Spleen (tissue), 13 donors: ENCODE results near the gene TGOLN2. TPM values are rescaled to one million over a fixed set of nuclear protein-coding genes. Genes with fewer than 3 reads are reported as not detected.
A peak's percentile ranks its signal among the peaks of the same experiment; 100 is the strongest.

Source experiments
- DNase-seq: peaks from one replicate; pipeline ENCODE4 v3.0.0-alpha.2; 2020
- H3K27ac ChIP-seq, 8 donors: fragments of 200-600 bp; sonication (generic) in 7 of 8; 1 replicate in 4 of 8; 2 replicates in 4 of 8; pipeline versions ENCODE4 v1.5.0 to v1.8.0; 2016 to 2021; ENCODE audit warnings: inconsistent platforms in 4 of 8, mild to moderate bottlenecking in 4 of 8, moderate library complexity in 1 of 8
- H3K27me3 ChIP-seq, 7 donors: fragments of 200-600 bp; sonication (generic) in 6 of 7; replicated peaks in 1 of 7; 1 replicate in 4 of 7; 2 replicates in 3 of 7; pipeline versions ENCODE4 v1.5.0 to v1.8.0; 2016 to 2021; ENCODE audit warnings: inconsistent platforms in 3 of 7, mild to moderate bottlenecking in 1 of 7
- H3K36me3 ChIP-seq, 6 donors: fragments of 200-600 bp; sonication (generic) in 5 of 6; 1 replicate in 4 of 6; 2 replicates in 2 of 6; pipeline versions ENCODE4 v1.5.0 to v1.8.0; 2016 to 2021; ENCODE audit warnings: inconsistent platforms in 2 of 6
- H3K4me1 ChIP-seq, 6 donors: fragments of 200-600 bp; sonication (generic) in 5 of 6; 1 replicate in 3 of 6; 2 replicates in 3 of 6; pipeline versions ENCODE4 v1.5.0 to v1.8.0; 2016 to 2021; ENCODE audit warnings: inconsistent platforms in 3 of 6
- H3K4me3 ChIP-seq, 8 donors: fragments of 200-600 bp; sonication (generic) in 7 of 8; 1 replicate in 4 of 8; 2 replicates in 4 of 8; pipeline versions ENCODE4 v1.5.0 to v1.8.0; 2016 to 2021; ENCODE audit warnings: inconsistent platforms in 4 of 8, mild to moderate bottlenecking in 4 of 8, moderate library complexity in 2 of 8
- H3K9me3 ChIP-seq, 8 donors: fragments of 200-600 bp; sonication (generic) in 7 of 8; 1 replicate in 4 of 8; 2 replicates in 4 of 8; pipeline versions ENCODE4 v1.5.0 to v1.8.0; 2016 to 2021; ENCODE audit warnings: inconsistent platforms in 4 of 8
- CTCF ChIP-seq, 11 experiments: fragments of 200-600 bp in 7 of 11; fragments of 450-650 bp in 4 of 11; sonication (generic) in 4 of 11; IDR thresholded peaks in 8 of 11; conservative IDR thresholded peaks in 3 of 11; 1 replicate in 7 of 11; 2 replicates in 4 of 11; pipeline versions ENCODE4 v1.4.0 to v1.8.0; 2016 to 2021; ENCODE audit warnings: antibody characterized with exemption in 11 of 11, inconsistent platforms in 4 of 11, mild to moderate bottlenecking in 1 of 11
- POLR2A ChIP-seq, 3 donors: fragments of 450-650 bp; IDR thresholded peaks; one replicate each; pipeline ENCODE4 v1.5.1; 2017; ENCODE audit warnings: antibody characterized with exemption in 3 of 3, mild to moderate bottlenecking in 1 of 3
- POLR2AphosphoS5 ChIP-seq, 3 donors: sonication (generic); formaldehyde crosslinking; IDR thresholded peaks; one replicate each; pipeline ENCODE4 v1.5.1; 2017; ENCODE audit warnings: antibody characterized with exemption in 3 of 3
- WGBS, 5 donors: extraction: QIAGEN DNeasy Blood & Tissue Kit in 3 of 5; methylation state at CpG; one replicate each; pipeline versions ENCODE4 v1.1.5 to v1.1.7; 2013 to 2018; 5-methylcytosine and 5-hydroxymethylcytosine counted together
- intact Hi-C: fragments of 100-400 bp; cut with DNase I; formaldehyde crosslinking; loops from one replicate; pipeline ENCODE4 v1.15.0; 2023; ENCODE audit warnings: low total_unique reads
- long read RNA-seq, 2 donors: transcript quantifications; one replicate each; lab custom pipeline, GENCODE V29; 2026
- polyA plus RNA-seq, 3 donors: library from polyadenylated mRNA; stranded (reverse); fragments of 200-250 nt; gene quantifications; one replicate each; pipeline ENCODE4 v1.2.1, GENCODE V29; 2013
- total RNA-seq, 7 donors: library from RNA; depleted of rRNA in 3 of 7; stranded (reverse); fragments of >200 nt in 3 of 7; fragmentation: NEBNext Ultra II Directional in 4 of 7; extraction: Animal tissue kit (Norgen Biotek cat#: 25700) in 4 of 7; gene quantifications; one replicate each; pipeline versions ENCODE4 v1.1.0 to v1.2.1, GENCODE V29; 2016 to 2021
- donor health status: healthy with polysubstance abuse.
- donor health status: DM: no; HTN: no; CAD: no; lungs with moderate emphysema.
- donor health status: DM: no; HTN: no; CAD: no.
- donor health status: Bipolar disorder and iron deficiency.
- donor health status: healthy.
- donor health status: DM: no; HTN: no; CAD: no.
- donor health status: DM: yes; HTN: yes; CAD: no.

TGOLN2 gene
- total RNA-seq (100 to 1,000 TPM; 127 to 199 (median 156) TPM), polyA plus RNA-seq (10 to 100 TPM; 14.8 to 29.6 (median 16.9) TPM)
- long read RNA-seq, donor 1, full-length matches to known transcripts: 10 of 34 reads
- long read RNA-seq, donor 1, partial matches to known transcripts: 24 of 34 reads
- long read RNA-seq, donor 1, other reads (novel, unspliced or antisense): 0 of 34 reads
- long read RNA-seq, donor 2, full-length matches to known transcripts: 7 of 16 reads
- long read RNA-seq, donor 2, partial matches to known transcripts: 9 of 16 reads
- long read RNA-seq, donor 2, other reads (novel, unspliced or antisense): 0 of 16 reads

DNA sequence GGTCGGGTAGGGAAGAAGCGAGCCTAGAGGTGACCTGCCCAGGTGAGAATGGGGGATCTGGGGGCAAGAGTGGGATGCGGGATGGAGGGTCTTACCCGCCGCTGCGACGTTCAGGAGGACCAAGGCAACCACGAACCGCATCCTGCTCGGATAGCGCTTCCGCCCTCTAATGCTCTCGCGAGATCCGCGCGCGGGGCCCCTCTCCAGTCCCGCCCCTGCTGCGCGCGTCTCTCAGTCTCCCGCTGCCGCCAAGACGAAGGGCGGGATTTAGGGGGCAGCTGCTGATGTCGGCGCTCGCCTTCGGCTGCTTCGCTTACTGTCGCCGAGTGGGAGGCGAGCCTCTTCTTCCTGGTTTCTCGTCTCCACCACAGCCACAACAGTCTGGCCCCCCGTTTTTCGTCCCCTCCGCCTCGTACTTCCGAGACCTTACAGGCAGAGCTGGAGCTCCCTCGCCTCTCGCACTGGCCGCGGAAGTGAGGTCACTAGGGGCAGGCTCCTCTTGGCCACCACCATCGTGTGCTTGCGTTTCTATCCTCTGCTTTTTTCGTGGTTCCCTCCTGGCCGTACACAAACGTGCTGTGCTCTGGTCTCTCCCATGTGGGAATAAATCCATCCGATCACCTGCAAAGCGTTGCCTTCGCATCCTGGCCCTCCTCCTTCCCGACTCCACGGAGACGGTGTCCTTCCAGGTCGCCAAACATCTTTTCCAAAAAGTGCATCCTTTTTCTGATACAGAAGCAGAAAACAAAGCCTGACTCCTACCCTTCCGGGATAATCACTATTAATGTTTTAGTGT is at the start of gene TGOLN2:
TSS of gene TGOLN2 (minus strand) at position 168 of the 796 bp plus-strand sequence. CDS start at position 141, 27 bp downstream.
- 0 to 1% (median 0%) methylated on average over 54 to 57 of the region's 57 CpGs for WGBS, 5 donors
- intact Hi-C loops: no loop called here
- H3K4me3 ChIP-seq: peak within 1 kb of the TSS; percentile 66 to 92 (median 77)

GRCh38 chr2:85377083-85377482 is 49.3 kb upstream of the TGOLN2 start:
- no peak overlapping the region for H3K27ac ChIP-seq
- TF ChIP-seq CTCF (IDR thresholded peaks at IDR 0.05 in 8 of 11, conservative IDR thresholded peaks at IDR 0.05 in 3 of 11): no peak
- no peak for TF ChIP-seq POLR2AphosphoS5 (IDR thresholded peaks at IDR 0.05)
- no peak for TF ChIP-seq POLR2A (IDR thresholded peaks at IDR 0.05)
- 91 to 96% (median 93%) methylated on average over 11 of the region's 11 CpGs for WGBS, 5 donors
- intact Hi-C loops: no loop called here
- no peaks in the 10 kb centered on the region for H3K27me3 ChIP-seq
- no peak for DNase-seq
- H3K4me3 ChIP-seq: no peak overlapping the region
- peaks cover 3 to 99% (median 40%) of the 10 kb centered on the region in 6 donors for H3K36me3 ChIP-seq
- H3K9me3 ChIP-seq: peaks cover 0 to 26% (median 19%) of the 10 kb centered on the region in 8 donors
- H3K4me1 ChIP-seq: no peaks in the 10 kb centered on the region

More for the DNA sequence above, at the start of gene TGOLN2:
- Histone ChIP-seq H3K27ac (peak within 1 kb of the TSS; percentile 91 to 99 (median 98)), H3K9me3 (no peaks in the 10 kb centered on the region), H3K36me3 (peaks cover 0 to 35% (median 18%) of the 10 kb centered on the region in 6 donors), H3K4me1 (peaks cover 26 to 58% (median 46%) of the 10 kb centered on the region in 6 donors), H3K27me3 (no peaks in the 10 kb centered on the region)
- peak; percentile 99 for DNase-seq
- TF ChIP-seq POLR2AphosphoS5 (IDR thresholded peaks at IDR 0.05): peak; percentile 100
- TF ChIP-seq CTCF (IDR thresholded peaks at IDR 0.05 in 8 of 11, conservative IDR thresholded peaks at IDR 0.05 in 3 of 11): peak in 6 of 11 experiments; percentile 7 to 55 (median 28)
- TF ChIP-seq POLR2A (IDR thresholded peaks at IDR 0.05): peak; percentile 91 to 98 (median 95)

GRCh38 chr2:85376291-85377065 is 48.7 kb upstream of the TGOLN2 start:
- Histone ChIP-seq H3K4me1 (no peaks in the 10 kb centered on the region), H3K4me3 (no peak overlapping the region), H3K36me3 (peaks cover 3 to 99% (median 40%) of the 10 kb centered on the region in 6 donors), H3K27me3 (no peaks in the 10 kb centered on the region), H3K27ac (no peak overlapping the region), H3K9me3 (peaks cover 0 to 26% (median 19%) of the 10 kb centered on the region in 8 donors)
- WGBS, 5 donors: 94 to 96% (median 95%) methylated on average over 5 of the region's 5 CpGs
- intact Hi-C loops: no loop called here
- no peak for DNase-seq
- TF ChIP-seq POLR2AphosphoS5 (IDR thresholded peaks at IDR 0.05): no peak
- no peak for TF ChIP-seq CTCF (IDR thresholded peaks at IDR 0.05 in 8 of 11, conservative IDR thresholded peaks at IDR 0.05 in 3 of 11)
- no peak for TF ChIP-seq POLR2A (IDR thresholded peaks at IDR 0.05)
